Upper lobe of right lung (tissue), 1 donor: ENCODE measurements around the gene MEGF11. TPM values are rescaled to one million over a fixed set of nuclear protein-coding genes. Genes with fewer than 3 reads are reported as not detected.

Experiments used
- ATAC-seq: fragments of 200-7000 bp; cut with Tn5 transposase; one replicate; pipeline ENCODE4 v1.9.1; 2020; ENCODE audit warnings: mild to moderate bottlenecking, moderate library complexity
- DNase-seq: peaks from one replicate; pipeline ENCODE4 v3.0.0-alpha.2; 2020
- H3K27ac ChIP-seq: fragments of 200-600 bp; one replicate; pipeline ENCODE4 v1.8.0; 2022
- H3K27me3 ChIP-seq: fragments of 200-600 bp; one replicate; pipeline ENCODE4 v1.8.0; 2022; ENCODE audit warnings: mild to moderate bottlenecking
- H3K36me3 ChIP-seq: fragments of 200-600 bp; one replicate; pipeline ENCODE4 v1.8.0; 2022
- H3K4me1 ChIP-seq: fragments of 200-600 bp; one replicate; pipeline ENCODE4 v1.8.0; 2022
- H3K4me3 ChIP-seq: fragments of 200-600 bp; one replicate; pipeline ENCODE4 v1.8.0; 2022; ENCODE audit warnings: mild to moderate bottlenecking
- H3K9me3 ChIP-seq: fragments of 200-600 bp; one replicate; pipeline ENCODE4 v1.8.0; 2022
- CTCF ChIP-seq: fragments of 200-600 bp; IDR thresholded peaks from one replicate; pipeline ENCODE4 v1.8.0; 2022; ENCODE audit warnings: antibody characterized with exemption
- intact Hi-C: fragments of 100-400 bp; cut with DNase I; formaldehyde crosslinking; loops from one replicate; pipeline ENCODE4 v1.11.0; 2022
- total RNA-seq: library from RNA; stranded (reverse); fragmentation: NEBNext Ultra II Directional; extraction: Animal tissue kit (Norgen Biotek cat#: 25700); gene quantifications from one replicate; pipeline ENCODE4 v1.2.1, GENCODE V29; 2021
- donor health status: DM: no; HTN: yes; CAD: no; lungs with severe emphysema.

MEGF11 gene
- total RNA-seq, 1 donor from 2014 or later = 3.0 TPM

- no peaks in the 10 kb centered on the region for H3K9me3 ChIP-seq
- H3K4me1 ChIP-seq = no peaks in the 10 kb centered on the region
- no peak for TF ChIP-seq CTCF
- H3K36me3 ChIP-seq = no peaks in the 10 kb centered on the region
- ATAC-seq (peak; percentile 32), DNase-seq (peak; percentile 17)
- no peak overlapping the region for H3K27ac ChIP-seq
- H3K27me3 ChIP-seq = peaks cover 21% of the 10 kb centered on the region
- H3K4me3 ChIP-seq = no peak overlapping the region
- intact Hi-C loops = no loop called here
Observed at GRCh38 chr15:66080717-66081398, 172.7 kb downstream of the MEGF11 start.

GRCh38 chr15:66078929-66079275 is 174.6 kb downstream of the MEGF11 start:
- H3K27me3 ChIP-seq = peaks cover 21% of the 10 kb centered on the region
- H3K27ac ChIP-seq = no peak overlapping the region
- no peaks in the 10 kb centered on the region for H3K9me3 ChIP-seq
- intact Hi-C loops = no loop called here
- ATAC-seq (no peak), DNase-seq (no peak)
- no peak overlapping the region for H3K4me3 ChIP-seq
- H3K4me1 ChIP-seq = no peaks in the 10 kb centered on the region
- TF ChIP-seq CTCF = no peak
- no peaks in the 10 kb centered on the region for H3K36me3 ChIP-seq

- Histone ChIP-seq H3K9me3 (no peaks in the 10 kb centered on the region), H3K4me1 (no peaks in the 10 kb centered on the region), H3K4me3 (no peak overlapping the region), H3K27me3 (peaks cover 21% of the 10 kb centered on the region), H3K27ac (no peak overlapping the region), H3K36me3 (no peaks in the 10 kb centered on the region)
- no peak for ATAC-seq
- no peak for TF ChIP-seq CTCF
- DNase-seq = no peak
- intact Hi-C loops = no loop called here
Observed at GRCh38 chr15:66078196-66078928, 175.2 kb downstream of the MEGF11 start.

- peaks cover 21% of the 10 kb centered on the region for H3K27me3 ChIP-seq
- no peak for TF ChIP-seq CTCF
- DNase-seq = no peak
Observed at GRCh38 chr15:66077320-66077663, 176.3 kb downstream of the MEGF11 start.

GRCh38 chr15:66076591-66077319 is 176.8 kb downstream of the MEGF11 start:
- ATAC-seq = no peak
- DNase-seq = no peak
- Histone ChIP-seq H3K4me3 (no peak overlapping the region), H3K36me3 (no peaks in the 10 kb centered on the region), H3K4me1 (no peaks in the 10 kb centered on the region), H3K27me3 (peaks cover 21% of the 10 kb centered on the region), H3K9me3 (no peaks in the 10 kb centered on the region), H3K27ac (no peak overlapping the region)
- no peak for TF ChIP-seq CTCF
- intact Hi-C loops = no loop called here

More at GRCh38 chr15:66077320-66077663, 176.3 kb downstream of the MEGF11 start:
- Histone ChIP-seq H3K4me3 (no peak overlapping the region), H3K4me1 (no peaks in the 10 kb centered on the region), H3K9me3 (no peaks in the 10 kb centered on the region), H3K27ac (no peak overlapping the region), H3K36me3 (no peaks in the 10 kb centered on the region)
- intact Hi-C loops = no loop called here
- no peak for ATAC-seq
